Measurements from ENCODE around the gene GPATCH8. TPM values are rescaled to one million over a fixed set of nuclear protein-coding genes. Genes with fewer than 3 reads are reported as not detected.

The GPATCH8 gene
- total RNA-seq, 6 experiments from 2014 or later: 23.4 to 30.0 (median 27.1) TPM

DNA sequence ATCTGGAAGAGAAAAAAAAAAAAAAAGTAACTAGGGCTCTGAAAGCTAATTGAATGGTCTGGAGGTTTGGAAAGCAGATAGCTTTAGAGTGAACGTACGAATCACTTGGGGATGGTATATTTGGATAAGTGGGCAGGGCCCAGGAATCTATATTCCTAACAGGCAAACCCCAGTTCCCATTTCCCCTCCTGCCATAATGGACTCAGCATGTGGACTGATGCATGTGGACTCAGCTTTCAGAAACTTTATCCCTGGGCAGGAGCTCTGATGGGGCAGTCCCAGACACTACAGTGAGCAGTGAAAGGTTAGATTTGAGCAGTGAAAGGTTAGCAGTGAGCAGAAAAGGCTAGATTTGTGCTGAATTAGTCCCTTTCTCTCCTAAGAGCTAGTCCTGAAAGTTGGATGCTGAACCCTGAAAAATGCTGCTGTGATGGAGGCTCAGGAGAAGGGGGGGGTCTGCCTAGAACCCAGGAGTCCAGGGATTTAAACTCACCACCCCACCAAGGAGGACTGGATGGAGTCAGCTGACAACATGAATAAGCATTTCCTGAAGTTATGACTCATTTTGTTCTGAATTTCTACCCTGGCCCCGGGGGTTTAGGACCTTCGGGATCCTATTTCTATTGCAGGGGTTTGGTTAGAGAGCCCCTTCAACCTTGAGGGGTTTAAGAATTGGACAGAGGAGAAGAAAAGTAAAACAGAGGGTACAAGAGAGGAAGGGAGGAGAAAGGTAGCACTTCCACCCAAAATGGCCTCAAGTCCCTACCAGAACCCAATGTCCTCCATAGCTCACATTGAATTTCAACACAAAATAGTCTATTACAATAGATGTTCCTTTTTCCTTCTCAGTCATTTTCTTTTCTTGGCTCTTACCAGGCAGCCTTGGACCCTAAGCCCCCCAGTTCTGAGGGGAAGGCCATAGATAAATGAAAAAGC is 43.7 kb upstream of the GPATCH8 start:
- H3K27me3 Mint-ChIP-seq (ENCODE audit: insufficient read depth): peaks cover 9% of the 10 kb centered on the region
- TF ChIP-seq CTCF (IDR thresholded peaks at IDR 0.05): no peak
- peak; percentile 49 for DNase-seq
- H3K27ac Mint-ChIP-seq: peak overlapping the region; percentile 95
- no peaks in the 10 kb centered on the region for H3K36me3 Mint-ChIP-seq (ENCODE audit: low read depth)
- peaks cover 81% of the 10 kb centered on the region for H3K4me1 Mint-ChIP-seq (ENCODE audit: low read depth)
- H3K4me3 Mint-ChIP-seq: peak overlapping the region; percentile 44
- H3K9me3 Mint-ChIP-seq: no peaks in the 10 kb centered on the region

GRCh38 chr17:44543905-44544523 is 40.8 kb upstream of the GPATCH8 start:
- H3K9me3 Mint-ChIP-seq: no peaks in the 10 kb centered on the region
- H3K27me3 Mint-ChIP-seq (ENCODE audit: insufficient read depth): peaks cover 9% of the 10 kb centered on the region
- no peaks in the 10 kb centered on the region for H3K36me3 Mint-ChIP-seq (ENCODE audit: low read depth)
- peaks cover 83% of the 10 kb centered on the region for H3K4me1 Mint-ChIP-seq (ENCODE audit: low read depth)
- DNase-seq: no peak
- no peak for TF ChIP-seq CTCF (IDR thresholded peaks at IDR 0.05)
- H3K27ac Mint-ChIP-seq: peak overlapping the region; percentile 95
- H3K4me3 Mint-ChIP-seq: peak overlapping the region; percentile 87

GRCh38 chr17:44543213-44543904 is 40.2 kb upstream of the GPATCH8 start:
- TF ChIP-seq CTCF (IDR thresholded peaks at IDR 0.05): no peak

DNA sequence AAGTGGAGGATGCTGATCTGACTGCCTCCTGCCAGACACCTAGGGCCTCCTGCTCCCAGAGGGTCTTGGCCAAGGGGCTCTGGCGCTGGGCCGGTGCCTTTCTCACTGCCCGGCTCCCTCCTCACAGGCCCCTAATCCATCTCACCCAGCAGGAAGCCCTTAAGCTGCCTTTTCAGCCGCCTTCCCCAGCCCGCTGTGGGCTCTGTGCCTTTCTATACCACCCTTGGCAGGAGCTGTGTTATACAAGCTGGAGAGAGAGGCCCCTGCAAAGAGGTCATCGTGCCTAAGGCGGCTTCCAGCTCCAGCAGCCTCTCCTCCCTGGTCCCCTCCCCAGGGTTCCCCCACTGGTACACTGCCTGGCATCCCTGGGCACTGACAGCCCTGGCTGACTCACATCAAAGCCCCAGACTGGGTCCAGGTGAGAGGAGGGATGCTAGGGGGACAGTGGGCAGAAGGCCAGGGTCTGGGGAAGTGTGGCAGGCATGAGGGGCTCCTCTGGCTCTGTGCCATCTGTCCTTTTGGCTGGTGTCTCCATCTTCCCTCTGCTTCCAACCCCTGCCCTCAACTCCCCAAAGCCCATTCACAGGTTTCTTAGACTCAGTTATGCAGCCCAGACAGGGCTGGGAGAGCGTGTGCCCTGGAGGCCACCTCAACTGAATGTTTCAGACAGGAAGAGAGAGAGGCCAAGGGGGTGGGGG is 38.8 kb upstream of the GPATCH8 start:
- Mint-ChIP-seq H3K4me1 (ENCODE audit: low read depth) (peaks cover 63% of the 10 kb centered on the region), H3K9me3 (no peaks in the 10 kb centered on the region), H3K4me3 (peak overlapping the region; percentile 87; the same call in 1 of the 2 replicates), H3K27me3 (ENCODE audit: insufficient read depth) (peaks cover 7% of the 10 kb centered on the region), H3K27ac (peak overlapping the region; percentile 95), H3K36me3 (ENCODE audit: low read depth) (no peaks in the 10 kb centered on the region)
- TF ChIP-seq CTCF (IDR thresholded peaks at IDR 0.05): no peak
- DNase-seq: no peak

More at GRCh38 chr17:44543213-44543904, 40.2 kb upstream of the GPATCH8 start:
- H3K4me3 Mint-ChIP-seq: peak overlapping the region; percentile 87
- H3K27me3 Mint-ChIP-seq (ENCODE audit: insufficient read depth): peaks cover 9% of the 10 kb centered on the region
- no peaks in the 10 kb centered on the region for H3K36me3 Mint-ChIP-seq (ENCODE audit: low read depth)
- no peaks in the 10 kb centered on the region for H3K9me3 Mint-ChIP-seq
- peak overlapping the region; percentile 95 for H3K27ac Mint-ChIP-seq
- DNase-seq: peak; percentile 95
- H3K4me1 Mint-ChIP-seq (ENCODE audit: low read depth): peaks cover 76% of the 10 kb centered on the region

All from HFFc6 (cell line).